K562 (cell line): ENCODE data around the gene ID4. TPM values are rescaled to one million over a fixed set of nuclear protein-coding genes. Genes with fewer than 3 reads are reported as not detected.

Source experiments
- ATAC-seq: fragments of 200-7000 bp; cut with Tn5 transposase; 3 replicates; pipeline ENCODE4 v1.9.1; 2020; ENCODE audit warnings: moderate library complexity
- BruUV-seq: library from RNA; stranded (reverse); fragments of 400-500 nt; replicated peaks from 2 replicates; lab custom pipeline; 2021; lab: Mats Ljungman, UMichigan
- CTCF ChIA-PET: fragments of 300-600 bp; formaldehyde crosslinking; extraction: SDS; loops from one replicate; lab custom pipeline; 2021; ENCODE audit warnings: low intra/inter-chr PET ratio; lab: Yijun Ruan, JAX
- POLR2A ChIA-PET: fragments of 300-600, 350-650 bp; sonication (Branson Sonifier 250); formaldehyde crosslinking; extraction: SDS; loops from one replicate; lab custom pipeline; 2021; ENCODE audit warnings: antibody characterized with exemption, inconsistent platforms; lab: Yijun Ruan, JAX
- DNase-seq, 4 experiments: peaks; one replicate each; pipeline versions ENCODE4 v3.0.0 to v3.0.0-alpha.2; 2011 to 2018; ENCODE audit warnings: low spot score in 3 of 4, mixed read lengths in 3 of 4; ENCODE audit errors: extremely low read depth in 1 of 4
- FAIRE-seq: peaks from 2 replicates; lab custom pipeline; 2011; peaks lifted over from hg19 to GRCh38; lab: Jason Lieb, UNC
- H2AFZ ChIP-seq: 2 replicates; pipeline ENCODE4 v1.6.0; 2011; ENCODE audit warnings: low read depth, low read length, control low read depth, inconsistent platforms
- H3K27ac ChIP-seq: fragments of 200-600 bp; 3 replicates; pipeline ENCODE4 v1.8.0; 2011; ENCODE audit warnings: low read depth, mild to moderate bottlenecking, control low read depth, inconsistent platforms, low read length, moderate library complexity, mixed read lengths; ENCODE audit errors: extremely low read depth
- H3K27me3 ChIP-seq, 2 experiments: fragments of 300-600 bp in 1 of 2; 2 replicates in 1 of 2; 3 replicates in 1 of 2; pipeline versions ENCODE4 v1.6.0 to v1.8.0; 2011; ENCODE audit warnings: inconsistent platforms in 2 of 2, low read length in 2 of 2, mild to moderate bottlenecking in 1 of 2, mixed read lengths in 1 of 2, moderate library complexity in 1 of 2; ENCODE audit not compliant: control insufficient read depth in 2 of 2, insufficient read depth in 2 of 2
- H3K36me3 ChIP-seq: fragments of 300-600 bp; 3 replicates; pipeline ENCODE4 v1.8.0; 2011; ENCODE audit warnings: mild to moderate bottlenecking, low read length, inconsistent platforms; ENCODE audit not compliant: control insufficient read depth, insufficient read depth
- H3K4me1 ChIP-seq, 2 experiments: fragments of 200-600 bp in 1 of 2; replicated peaks in 1 of 2; 2 replicates in 1 of 2; 3 replicates in 1 of 2; pipeline versions ENCODE4 v1.5.1 to v1.8.0; 2011; ENCODE audit warnings: inconsistent platforms in 2 of 2, low read length in 2 of 2, mild to moderate bottlenecking in 1 of 2, mixed read lengths in 1 of 2, moderate library complexity in 1 of 2; ENCODE audit not compliant: control insufficient read depth in 2 of 2, insufficient read depth in 2 of 2
- H3K4me2 ChIP-seq: 2 replicates; pipeline ENCODE4 v1.6.1; 2011; ENCODE audit warnings: low read length, control low read depth, inconsistent platforms, mixed read lengths; ENCODE audit not compliant: insufficient read depth
- H3K4me3 ChIP-seq: fragments of 200-600 bp; sonication (generic), shearing (Covaris generic); 2 replicates; pipeline ENCODE4 v1.5.1; 2016; ENCODE audit warnings: control low read depth, inconsistent platforms
- H3K79me2 ChIP-seq: fragments of 200-600 bp; 3 replicates; pipeline ENCODE4 v1.8.0; 2011; ENCODE audit warnings: low read length, inconsistent platforms; ENCODE audit not compliant: control insufficient read depth, insufficient read depth
- H3K9ac ChIP-seq, 2 experiments: 2 replicates each; pipeline versions ENCODE4 v1.6.0 to v1.6.1; 2011; ENCODE audit warnings: low read depth in 2 of 2, low read length in 2 of 2, control low read depth in 1 of 2, inconsistent platforms in 1 of 2, mild to moderate bottlenecking in 1 of 2, mixed read lengths in 1 of 2; ENCODE audit not compliant: insufficient read depth in 1 of 2
- H3K9me1 ChIP-seq: one replicate; pipeline ENCODE4 v1.6.0; 2011; ENCODE audit warnings: inconsistent platforms, mild to moderate bottlenecking, low read length, moderate library complexity; ENCODE audit not compliant: control insufficient read depth, insufficient read depth
- H3K9me3 ChIP-seq: replicated peaks from 2 replicates; pipeline ENCODE4 v1.5.1; 2011; ENCODE audit warnings: low read depth, low read length, inconsistent platforms; ENCODE audit not compliant: control insufficient read depth, insufficient read depth
- H4K20me1 ChIP-seq: replicated peaks from 2 replicates; pipeline ENCODE4 v1.6.1; 2011; ENCODE audit warnings: low read length, inconsistent platforms, mixed read lengths; ENCODE audit not compliant: control insufficient read depth, insufficient read depth
- ATF7 ChIP-seq: fragments of 450-650 bp; IDR thresholded peaks from 2 replicates; pipeline ENCODE4 v1.7.1; 2014; ENCODE audit warnings: mild to moderate bottlenecking, moderate library complexity
- C11orf30 ChIP-seq: fragments of 450-650 bp; IDR thresholded peaks from 2 replicates; pipeline ENCODE4 v1.6.1; 2016; ENCODE audit warnings: low read depth, mild to moderate bottlenecking
- WGBS: fragments of 100-300 bp; shearing (Covaris generic); methylation state at CpG from one replicate; pipeline ENCODE4 v1.1.6; 2016; ENCODE audit warnings: low coverage, mixed read lengths; ENCODE audit not compliant: insufficient coverage; ENCODE audit errors: missing lambda C conversion rate; 5-methylcytosine and 5-hydroxymethylcytosine counted together
- in situ Hi-C: fragments of 300-500 bp; cut with MboI; formaldehyde crosslinking; loops from 4 replicates; pipeline ENCODE4 v1.15.0; 2018; ENCODE audit warnings: inconsistent platforms, mixed read lengths
- intact Hi-C: fragments of 100-400 bp; cut with micrococcal nuclease; formaldehyde crosslinking; loops from 2 replicates; pipeline ENCODE4 v1.14.2; 2022
- polyA plus RNA-seq, 8 experiments: library from polyadenylated mRNA; depleted of rRNA in 4 of 8; stranded (reverse) in 5 of 8; unstranded in 3 of 8; fragments of >200 nt; fragmentation: Nextera tagmentation in 2 of 8; fragmentation: Illumina TruSeq in 1 of 8; extraction: Ambion mirVana in 2 of 8; extraction: Trizol in 1 of 8; gene quantifications; 2 replicates each; pipeline versions ENCODE4 v1.2.1 to v1.2.3, GENCODE V29; 2011 to 2014; ENCODE audit warnings: inconsistent platforms in 1 of 8, missing spikeins in 1 of 8
- total RNA-seq, 7 experiments: library from RNA; depleted of rRNA in 6 of 7; stranded (reverse); fragments of >200 nt in 6 of 7; fragmentation: Illumina TruSeq in 2 of 7; extraction: Trizol in 2 of 7; gene quantifications; 2 replicates each; pipeline versions ENCODE4 v1.2.1 to v1.2.3, GENCODE V29; 2011 to 2021; ENCODE audit warnings: low replicate concordance in 1 of 7
- TF ChIP-seq, protein P1 (sequence below): IDR thresholded peaks from 2 replicates; pipeline ENCODE4 v1.6.1; 2011; ENCODE audit warnings: borderline replicate concordance, low read depth, mild to moderate bottlenecking, moderate library complexity, low read length; ENCODE audit not compliant: insufficient read depth, poor library complexity, severe bottlenecking
- TF ChIP-seq, protein P2 (sequence below): sonication (generic); formaldehyde crosslinking; IDR thresholded peaks from 2 replicates; pipeline ENCODE4 v1.8.0; 2022; ENCODE audit warnings: mild to moderate bottlenecking, missing genetic modification reagents

ID4 gene
- total and polyA plus RNA-seq, 9 of the 15 experiments (the other 6 are each of a cell fraction or from before 2014, with no cell fraction given): not detected

DNA sequence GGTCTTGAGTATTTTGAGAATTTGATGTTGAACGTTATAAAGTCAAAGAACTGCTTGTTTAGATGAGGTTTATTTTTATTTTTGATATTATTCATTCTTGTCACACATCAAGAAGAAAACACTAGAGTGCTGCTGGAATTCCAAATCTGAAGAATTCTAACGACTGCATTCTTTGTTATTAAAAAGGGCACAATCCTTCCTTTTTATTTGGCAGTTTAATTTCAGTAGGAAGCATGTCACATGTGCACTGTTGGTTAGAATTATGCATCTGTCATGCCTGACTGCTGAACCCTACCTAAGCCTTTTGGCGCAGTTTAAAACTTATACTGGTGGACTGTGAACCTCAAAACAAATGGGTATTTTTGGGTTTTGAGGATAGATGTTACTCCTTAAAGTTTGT, 4.0 kb downstream of the ID4 start:
- Histone ChIP-seq H3K27ac (no peak overlapping the region), H3K79me2 (no peaks in the 10 kb centered on the region), H3K9me1 (no peaks in the 10 kb centered on the region), H3K9ac (no peak overlapping the region), H3K4me3 (no peak overlapping the region), H3K36me3 (no peaks in the 10 kb centered on the region), H3K27me3 (peaks cover 0 to 5% of the 10 kb centered on the region in 2 experiments; a peak in 1 of 5 replicates), H3K4me1 (peaks cover 0 to 9% of the 10 kb centered on the region in 2 experiments; a peak in 1 of 5 replicates), H2AFZ (no peak overlapping the region), H3K4me2 (no peak overlapping the region), H3K9me3 (no peaks in the 10 kb centered on the region), H4K20me1 (no peaks in the 10 kb centered on the region)
- intact Hi-C loops (no loop called here), in situ Hi-C loops (no loop called here)
- BruUV-seq: no TSS peak
- ChIA-PET CTCF (no interaction called here), POLR2A (no interaction called here)
- TF ChIP-seq ATF7 (no peak), C11orf30 (no peak)
- TF ChIP-seq, protein P1, sequence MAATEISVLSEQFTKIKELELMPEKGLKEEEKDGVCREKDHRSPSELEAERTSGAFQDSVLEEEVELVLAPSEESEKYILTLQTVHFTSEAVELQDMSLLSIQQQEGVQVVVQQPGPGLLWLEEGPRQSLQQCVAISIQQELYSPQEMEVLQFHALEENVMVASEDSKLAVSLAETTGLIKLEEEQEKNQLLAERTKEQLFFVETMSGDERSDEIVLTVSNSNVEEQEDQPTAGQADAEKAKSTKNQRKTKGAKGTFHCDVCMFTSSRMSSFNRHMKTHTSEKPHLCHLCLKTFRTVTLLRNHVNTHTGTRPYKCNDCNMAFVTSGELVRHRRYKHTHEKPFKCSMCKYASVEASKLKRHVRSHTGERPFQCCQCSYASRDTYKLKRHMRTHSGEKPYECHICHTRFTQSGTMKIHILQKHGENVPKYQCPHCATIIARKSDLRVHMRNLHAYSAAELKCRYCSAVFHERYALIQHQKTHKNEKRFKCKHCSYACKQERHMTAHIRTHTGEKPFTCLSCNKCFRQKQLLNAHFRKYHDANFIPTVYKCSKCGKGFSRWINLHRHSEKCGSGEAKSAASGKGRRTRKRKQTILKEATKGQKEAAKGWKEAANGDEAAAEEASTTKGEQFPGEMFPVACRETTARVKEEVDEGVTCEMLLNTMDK: no peak
- TF ChIP-seq, protein P2, sequence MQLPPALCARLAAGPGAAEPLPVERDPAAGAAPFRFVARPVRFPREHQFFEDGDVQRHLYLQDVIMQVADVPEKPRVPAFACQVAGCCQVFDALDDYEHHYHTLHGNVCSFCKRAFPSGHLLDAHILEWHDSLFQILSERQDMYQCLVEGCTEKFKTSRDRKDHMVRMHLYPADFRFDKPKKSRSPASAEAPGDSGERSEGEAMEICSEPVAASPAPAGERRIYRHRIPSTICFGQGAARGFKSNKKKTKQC (CRISPR knock-in tag): no peak
- FAIRE-seq (no peak), DNase-seq (no peak), ATAC-seq (no peak)
- WGBS: 0% methylated on average over 3 of the region's 3 CpGs
